GM18498 (cell line): ENCODE measurements around the gene SLC38A4.

Source experiments
- ATAC-seq: cut with Tn5 transposase; IDR thresholded peaks from one replicate; pipeline ENCODE4 v1.9.1; 2021; ENCODE audit warnings: mild to moderate bottlenecking, moderate library complexity; ENCODE audit not compliant: unreplicated experiment

The SLC38A4 gene

DNA sequence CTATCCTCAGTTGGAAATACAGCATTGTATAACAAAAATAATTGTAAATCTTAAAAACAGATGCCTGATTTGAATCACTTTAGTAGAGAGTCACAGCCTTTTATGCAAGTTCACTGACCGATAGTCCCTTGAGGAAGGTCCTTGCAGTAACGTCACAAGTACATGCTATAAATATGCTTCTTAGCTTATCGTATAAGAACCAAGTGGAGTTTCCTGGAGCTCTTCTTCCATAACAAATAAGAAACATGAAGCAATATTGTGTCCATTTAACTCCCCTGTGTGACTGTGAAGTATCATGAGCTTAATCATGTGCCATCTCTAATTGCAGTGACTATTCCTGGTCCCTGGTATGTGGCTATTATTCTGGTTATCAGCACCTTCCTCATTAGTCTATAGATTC lies 107.9 kb downstream of the SLC38A4 start:
- no peak for ATAC-seq

DNA sequence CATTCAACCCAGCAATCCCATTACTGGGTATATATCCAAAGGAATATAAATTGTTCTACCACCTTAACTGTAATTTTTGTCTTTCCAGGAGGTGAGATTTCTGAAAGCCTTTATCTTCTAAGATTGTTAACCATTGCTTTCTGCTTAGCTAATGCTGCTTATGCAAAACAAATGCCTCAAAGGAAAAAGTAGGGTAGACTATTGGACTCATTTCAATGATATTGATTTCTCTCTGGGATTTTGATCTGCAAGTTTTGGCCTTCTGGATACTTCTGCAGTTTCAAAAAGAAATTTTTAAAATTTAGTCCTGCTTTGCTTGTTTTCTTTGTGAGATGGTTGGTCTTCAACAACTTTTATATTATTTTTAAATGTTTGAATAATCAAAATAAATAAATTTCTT lies 108.6 kb downstream of the SLC38A4 start:
- ATAC-seq: no peak
